Esophagus squamous epithelium (tissue), 4 donors: ENCODE measurements around the gene TSC22D3.

Experiments used
- CTCF ChIP-seq, 6 experiments: fragments of 450-650 bp in 4 of 6; fragments of 200-600 bp in 2 of 6; sonication (generic) in 2 of 6; IDR thresholded peaks; one replicate each; pipeline ENCODE4 v1.5.1; 2016 to 2019; ENCODE audit warnings: antibody characterized with exemption in 6 of 6, mild to moderate bottlenecking in 4 of 6, moderate library complexity in 4 of 6
- POLR2A ChIP-seq, 4 donors: fragments of 450-650 bp; IDR thresholded peaks; one replicate each; pipeline ENCODE4 v1.6.1; 2017; ENCODE audit warnings: antibody characterized with exemption in 4 of 4, mild to moderate bottlenecking in 4 of 4, moderate library complexity in 3 of 4

- TF ChIP-seq POLR2A (IDR thresholded peaks at IDR 0.05) (no peak), CTCF (IDR thresholded peaks at IDR 0.05) (no peak)
Measured at GRCh38 chrX:107773206-107773605, 2.4 kb downstream of the TSC22D3 start.
